SK-N-SH (cell line): ENCODE data around the gene CYB5D1. TPM values are rescaled to one million over a fixed set of nuclear protein-coding genes. Genes with fewer than 3 reads are reported as not detected.
A peak's percentile ranks its signal among the peaks of the same experiment; 100 is the strongest.

Experiments used
- CTCF ChIA-PET: fragments of 300-600, 350-600 bp; formaldehyde crosslinking; extraction: SDS; loops from one replicate; lab custom pipeline; 2021; lab: Yijun Ruan, JAX
- POLR2A ChIA-PET: fragments of 350-600 bp; sonication (Branson Sonifier 250); formaldehyde crosslinking; extraction: SDS; loops from one replicate; lab custom pipeline; 2020; ENCODE audit warnings: antibody characterized with exemption, inconsistent platforms; lab: Yijun Ruan, JAX
- DNase-seq: peaks from one replicate; pipeline ENCODE4 v3.0.0; 2012
- H2AFZ ChIP-seq: fragments of 200-600 bp; sonication (generic); 2 replicates; pipeline ENCODE4 v1.8.1; 2016; ENCODE audit warnings: antibody characterized with exemption, mild to moderate bottlenecking, low read depth
- H3F3A ChIP-seq: fragments of 200-600 bp; sonication (generic); replicated peaks from 2 replicates; pipeline ENCODE3; 2016; ENCODE audit warnings: antibody characterized with exemption, mild to moderate bottlenecking; ENCODE audit not compliant: insufficient read depth
- H3K27ac ChIP-seq, 2 experiments: fragments of 200-500 bp in 1 of 2; fragments of 200-600 bp in 1 of 2; sonication (Bioruptor generic) in 1 of 2; sonication (generic), shearing (Covaris generic) in 1 of 2; 2 replicates each; pipeline versions ENCODE4 v1.5.1 to v1.6.1; 2014 to 2016; ENCODE audit warnings: low read depth in 2 of 2, inconsistent platforms in 1 of 2, low read length in 1 of 2, mild to moderate bottlenecking in 1 of 2, mixed read lengths in 1 of 2
- H3K27me3 ChIP-seq: fragments of 200-600 bp; sonication (generic), shearing (Covaris generic); 2 replicates; pipeline ENCODE4 v1.6.1; 2016; ENCODE audit warnings: mixed run types; ENCODE audit not compliant: insufficient read depth
- H3K36me3 ChIP-seq, 2 experiments: fragments of 200-500 bp in 1 of 2; fragments of 200-600 bp in 1 of 2; sonication (Bioruptor generic) in 1 of 2; sonication (generic) in 1 of 2; replicated peaks in 1 of 2; 2 replicates each; pipeline versions ENCODE3 to v1.5.1; 2014 to 2016; ENCODE audit warnings: low read length in 1 of 2, mild to moderate bottlenecking in 1 of 2; ENCODE audit not compliant: insufficient read depth in 2 of 2, control insufficient read depth in 1 of 2
- H3K4me1 ChIP-seq, 2 experiments: fragments of 200-500 bp in 1 of 2; fragments of 200-600 bp in 1 of 2; sonication (Bioruptor generic) in 1 of 2; sonication (generic), shearing (Covaris generic) in 1 of 2; 2 replicates each; pipeline versions ENCODE4 v1.5.1 to v1.6.1; 2014 to 2016; ENCODE audit warnings: low read depth in 1 of 2, low read length in 1 of 2, mixed run types in 1 of 2; ENCODE audit not compliant: insufficient read depth in 2 of 2, control insufficient read depth in 1 of 2
- H3K4me2 ChIP-seq: fragments of 200-600 bp; sonication (generic), shearing (Covaris generic); 2 replicates; pipeline ENCODE4 v1.6.1; 2017; ENCODE audit warnings: mixed run types
- H3K4me3 ChIP-seq, 2 experiments: fragments of 200-500 bp in 1 of 2; fragments of 200-600 bp in 1 of 2; sonication (Bioruptor generic) in 1 of 2; sonication (generic), shearing (Covaris generic) in 1 of 2; 2 replicates each; pipeline versions ENCODE4 v1.5.1 to v1.8.1; 2014 to 2016; ENCODE audit warnings: low read depth in 2 of 2, inconsistent platforms in 1 of 2, low read length in 1 of 2, mild to moderate bottlenecking in 1 of 2, mixed read lengths in 1 of 2, moderate library complexity in 1 of 2
- H3K79me2 ChIP-seq: fragments of 200-600 bp; sonication (generic); 2 replicates; pipeline ENCODE4 v1.8.1; 2017; ENCODE audit warnings: mild to moderate bottlenecking; ENCODE audit not compliant: insufficient read depth
- H3K9ac ChIP-seq: fragments of 200-600 bp; sonication (generic); 2 replicates; pipeline ENCODE4 v1.6.1; 2017; ENCODE audit warnings: mixed run types
- H3K9me2 ChIP-seq: fragments of 200-600 bp; sonication (generic); 2 replicates; pipeline ENCODE4 v1.6.1; 2017; ENCODE audit warnings: mixed run types
- H3K9me3 ChIP-seq: fragments of 200-600 bp; sonication (generic); 2 replicates; pipeline ENCODE4 v1.6.1; 2017; ENCODE audit warnings: mixed run types, mild to moderate bottlenecking, moderate library complexity
- H4K20me1 ChIP-seq: fragments of 200-600 bp; sonication (generic); 2 replicates; pipeline ENCODE4 v1.6.1; 2017; ENCODE audit warnings: mild to moderate bottlenecking, mixed run types; ENCODE audit not compliant: insufficient read depth
- CHD2 ChIP-seq: fragments of 150-350 bp; IDR thresholded peaks from 2 replicates; pipeline ENCODE4 v1.6.1; 2018; ENCODE audit warnings: low read length; ENCODE audit not compliant: partially characterized antibody
- CTCF ChIP-seq: fragments of 200-600 bp; sonication (generic); IDR thresholded peaks from 2 replicates; pipeline ENCODE4 v1.6.1; 2017; ENCODE audit warnings: antibody characterized with exemption, mild to moderate bottlenecking, moderate library complexity
- ELF1 ChIP-seq: IDR thresholded peaks from 2 replicates; pipeline ENCODE4 v1.4.0; 2012
- EP300 ChIP-seq, 2 experiments: IDR thresholded peaks; 2 replicates each; pipeline versions ENCODE4 v1.4.0 to v1.6.1; 2012; ENCODE audit warnings: borderline replicate concordance in 1 of 2, low read depth in 1 of 2, low read length in 1 of 2
- EZH2phosphoT487 ChIP-seq: fragments of 200-600 bp; sonication (generic); IDR thresholded peaks from 2 replicates; pipeline ENCODE4 v1.6.1; 2017; ENCODE audit warnings: low read depth, mixed run types, mild to moderate bottlenecking, antibody characterized with exemption, moderate library complexity, borderline replicate concordance
- FOSL2 ChIP-seq: IDR thresholded peaks from 2 replicates; pipeline ENCODE4 v1.4.0; 2012; ENCODE audit warnings: low read depth, mild to moderate bottlenecking, moderate library complexity, borderline replicate concordance
- FOXJ3 ChIP-seq: sonication (generic); formaldehyde crosslinking; IDR thresholded peaks from 2 replicates; pipeline ENCODE4 v1.5.1; 2020; ENCODE audit warnings: mild to moderate bottlenecking, missing genetic modification reagents
- GATA2 ChIP-seq: sonication (generic); formaldehyde crosslinking; IDR thresholded peaks from 2 replicates; pipeline ENCODE4 v1.5.0; 2020; ENCODE audit warnings: mild to moderate bottlenecking, missing genetic modification reagents
- JUND ChIP-seq: IDR thresholded peaks from 2 replicates; pipeline ENCODE4 v1.4.0; 2012
- MAX ChIP-seq: IDR thresholded peaks from 2 replicates; pipeline ENCODE4 v1.4.0; 2012; ENCODE audit warnings: low read depth
- MXI1 ChIP-seq: IDR thresholded peaks from 2 replicates; pipeline ENCODE4 v1.6.1; 2012; ENCODE audit warnings: mild to moderate bottlenecking, low read depth, low read length, improper control_type of control experiment
- NFIC ChIP-seq: IDR thresholded peaks from 2 replicates; pipeline ENCODE4 v1.4.0; 2012; ENCODE audit warnings: borderline replicate concordance
- POLR2AphosphoS5 ChIP-seq: IDR thresholded peaks from 2 replicates; pipeline ENCODE4 v1.6.1; 2012; ENCODE audit warnings: low read depth, low read length
- RAD21 ChIP-seq: IDR thresholded peaks from 2 replicates; pipeline ENCODE4 v1.6.1; 2012; ENCODE audit warnings: mild to moderate bottlenecking, low read length
- REST ChIP-seq: IDR thresholded peaks from 2 replicates; pipeline ENCODE4 v1.6.1; 2012; ENCODE audit warnings: mild to moderate bottlenecking, low read depth, low read length, moderate library complexity
- WGBS: methylation state at CpG from one replicate; pipeline ENCODE4 v1.1.6; 2017; ENCODE audit warnings: low lambda C conversion rate; 5-methylcytosine and 5-hydroxymethylcytosine counted together
- polyA plus RNA-seq, 3 experiments: library from polyadenylated mRNA; depleted of rRNA; stranded (reverse); fragments of >200 nt; gene quantifications; 2 replicates each; pipeline ENCODE4 v1.2.3, GENCODE V29; 2012

Gene CYB5D1
- polyA plus RNA-seq, 1 of the 3 experiments (the other 2 are of a cell fraction): 8.8 TPM

- Histone ChIP-seq H3K79me2 (peaks cover 71% of the 10 kb centered on the region), H2AFZ (no peak overlapping the region), H3K4me1 (peaks cover 36 to 45% of the 10 kb centered on the region in 2 experiments), H3K9me2 (no peaks in the 10 kb centered on the region), H3K36me3 (peaks cover 8 to 20% of the 10 kb centered on the region in 2 experiments), H3K9ac (peak overlapping the region; percentile 99; the same call in 1 of the 2 replicates), H3K27ac (peak overlapping the region; percentile 95 to 100), H3F3A (peaks cover 52% of the 10 kb centered on the region), H3K27me3 (no peaks in the 10 kb centered on the region), H3K4me2 (peak overlapping the region; percentile 92), H4K20me1 (peaks cover 46% of the 10 kb centered on the region), H3K9me3 (no peaks in the 10 kb centered on the region), H3K4me3 (peak overlapping the region; percentile 66 to 67)
- POLR2A ChIA-PET: no interaction called here
- DNase-seq: no peak
- no peak for TF ChIP-seq EP300 (IDR thresholded peaks at IDR 0.05; ENCODE audit: borderline replicate concordance in 1 of 2, low read depth in 1 of 2, low read length in 1 of 2)
- no peak for TF ChIP-seq FOXJ3 (CRISPR knock-in tag)
- no peak for TF ChIP-seq JUND
- no peak for TF ChIP-seq ELF1
- no peak for TF ChIP-seq MXI1
- TF ChIP-seq REST: no peak
- no peak for TF ChIP-seq NFIC
- no peak for TF ChIP-seq FOSL2
- TF ChIP-seq MAX: no peak
- no peak for TF ChIP-seq RAD21
- no peak for TF ChIP-seq CTCF
- no peak for TF ChIP-seq CHD2
- TF ChIP-seq EZH2phosphoT487: no peak
- no peak for TF ChIP-seq GATA2 (CRISPR knock-in tag)
- TF ChIP-seq POLR2AphosphoS5: no peak
- CTCF ChIA-PET: interaction anchor here (0.6 to 1.7 kb wide), 7 partner anchors 10 to 459 kb away, joined by 3 to 8 read pairs (median 3); no protein-coding TSS in a partner anchor
- 71% methylated on average over 1 of the region's 1 CpG for WGBS
Measured at GRCh38 chr17:7840875-7841274, 16.9 kb upstream of the CYB5D1 start.
